Measurements from ENCODE around the gene EXOC3.

- TF ChIP-seq CTCF (IDR thresholded peaks at IDR 0.05) = no peak
- TF ChIP-seq POLR2AphosphoS5 (IDR thresholded peaks at IDR 0.05) = no peak
These were observed 48.8 kb downstream of the EXOC3 start for GRCh38 chr5:491856-492155.

Data from transverse colon (tissue), 4 donors.